Panc1 (cell line): ENCODE measurements around the gene CCDC34. TPM values are rescaled to one million over a fixed set of nuclear protein-coding genes. Genes with fewer than 3 reads are reported as not detected.
A peak's percentile ranks its signal among the peaks of the same experiment; 100 is the strongest.

Experiments used
- ATAC-seq: fragments of 200-7000 bp; cut with Tn5 transposase; 2 replicates; pipeline ENCODE4 v1.9.1; 2020; ENCODE audit warnings: mild to moderate bottlenecking, moderate library complexity
- BruUV-seq: library from RNA; stranded (reverse); fragments of 400-500 nt; replicated peaks from 2 replicates; lab custom pipeline; 2021; lab: Mats Ljungman, UMichigan
- CTCF ChIA-PET: fragments of 300-600 bp; sonication (Branson Sonifier 250); formaldehyde crosslinking; loops from one replicate; lab custom pipeline; 2022; ENCODE audit warnings: antibody characterized with exemption; lab: Charles Lee
- POLR2A ChIA-PET: fragments of 300-600 bp; sonication (Branson Sonifier 250); formaldehyde crosslinking; loops from one replicate; lab custom pipeline; 2022; ENCODE audit warnings: antibody characterized with exemption; lab: Charles Lee
- DNase-seq: peaks from one replicate; pipeline ENCODE4 v3.0.0-alpha.2; 2010; ENCODE audit warnings: low read depth, low spot score
- H3K27ac ChIP-seq: 2 replicates; pipeline ENCODE4 v1.5.1; 2011; ENCODE audit warnings: mild to moderate bottlenecking, low read length, inconsistent platforms
- H3K27me3 ChIP-seq: fragments of 200-500 bp; sonication (Bioruptor generic); 2 replicates; pipeline ENCODE4 v1.6.0; 2014; ENCODE audit warnings: low read length, inconsistent platforms; ENCODE audit not compliant: control insufficient read depth, insufficient read depth
- H3K36me3 ChIP-seq: fragments of 200-500 bp; sonication (Bioruptor generic); 2 replicates; pipeline ENCODE4 v1.5.1; 2014; ENCODE audit warnings: inconsistent platforms, mild to moderate bottlenecking, low read length, moderate library complexity; ENCODE audit not compliant: control insufficient read depth, insufficient read depth
- H3K4me1 ChIP-seq: 2 replicates; pipeline ENCODE4 v1.5.1; 2011; ENCODE audit warnings: inconsistent platforms, mild to moderate bottlenecking, low read length, moderate library complexity; ENCODE audit not compliant: control insufficient read depth, insufficient read depth
- H3K4me3 ChIP-seq, 2 experiments: 2 replicates each; pipeline ENCODE4 v1.5.1; 2011 to 2012; ENCODE audit warnings: low read depth in 2 of 2, low read length in 2 of 2, mild to moderate bottlenecking in 2 of 2, inconsistent platforms in 1 of 2, moderate library complexity in 1 of 2
- H3K9me3 ChIP-seq: fragments of 200-500 bp; sonication (Bioruptor generic); 2 replicates; pipeline ENCODE4 v1.5.1; 2014; ENCODE audit warnings: low read depth, mild to moderate bottlenecking, inconsistent platforms, low read length, moderate library complexity; ENCODE audit not compliant: control insufficient read depth, insufficient read depth
- CTCF ChIP-seq: fragments of 450-650 bp; IDR thresholded peaks from 2 replicates; pipeline ENCODE4 v1.5.1; 2017; ENCODE audit warnings: mild to moderate bottlenecking
- POLR2AphosphoS5 ChIP-seq: IDR thresholded peaks from 2 replicates; pipeline ENCODE4 v1.6.1; 2012; ENCODE audit warnings: mild to moderate bottlenecking, low read depth, low read length, moderate library complexity
- REST ChIP-seq, 2 experiments: IDR thresholded peaks; 2 replicates each; pipeline ENCODE4 v1.6.1; 2011 to 2012; ENCODE audit warnings: low read depth in 2 of 2, control low read depth in 1 of 2, low read length in 1 of 2, mild to moderate bottlenecking in 1 of 2, moderate library complexity in 1 of 2; ENCODE audit not compliant: insufficient read depth in 1 of 2
- SIN3A ChIP-seq: IDR thresholded peaks from 2 replicates; pipeline ENCODE4 v1.6.1; 2012; ENCODE audit warnings: low read depth, mild to moderate bottlenecking, low read length, moderate library complexity, borderline replicate concordance; ENCODE audit not compliant: insufficient read depth
- TCF7L2 ChIP-seq: IDR thresholded peaks from 2 replicates; pipeline ENCODE4 v1.6.1; 2011; ENCODE audit warnings: mild to moderate bottlenecking, low read depth, low read length, inconsistent platforms
- in situ Hi-C: cut with HindIII; loops from 2 replicates; pipeline ENCODE4 v1.10.0; 2016; ENCODE audit warnings: low sequenced_read_pairs, low pct_unique_long_range_greater_than_20kb
- intact Hi-C: fragments of 100-400 bp; cut with micrococcal nuclease; formaldehyde crosslinking; loops from one replicate; pipeline ENCODE4 v1.10.0; 2022; ENCODE audit not compliant: unreplicated experiment
- total RNA-seq: library from RNA; stranded (reverse); gene quantifications from one replicate; pipeline ENCODE4 v1.2.1, GENCODE V29; 2021; ENCODE audit not compliant: unreplicated experiment

The CCDC34 gene
- total RNA-seq, 1 experiment from 2014 or later, result 28.3 TPM

DNA sequence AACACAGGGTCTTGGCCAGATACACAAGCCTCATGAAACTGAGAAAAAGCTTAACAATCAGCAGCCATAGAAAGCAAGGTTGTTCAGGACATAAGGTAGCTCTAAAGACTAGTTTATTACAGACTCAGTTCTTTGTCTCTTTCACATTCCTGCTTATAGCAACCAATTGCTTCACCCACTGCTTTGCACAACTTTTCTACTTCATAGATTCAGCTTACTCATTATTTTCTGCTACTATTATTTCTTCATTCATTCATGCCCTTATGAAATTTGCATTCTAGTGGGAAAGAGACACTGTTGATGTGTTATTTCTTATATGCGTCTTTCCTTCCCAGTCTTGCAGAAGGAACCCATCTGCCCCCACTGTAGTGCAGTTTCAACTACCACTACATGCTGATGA, 4.7 kb downstream of the CCDC34 start:
- intact Hi-C loops (no loop called here), in situ Hi-C loops (no loop called here)
- CTCF ChIA-PET, result no interaction called here
- ATAC-seq (no peak), DNase-seq (no peak)
- TF ChIP-seq REST (IDR thresholded peaks at IDR 0.05; ENCODE audit: insufficient read depth in 1 of 2, low read depth in 2 of 2, low read length in 1 of 2), result no peak
- no peak for TF ChIP-seq TCF7L2
- TF ChIP-seq SIN3A, result no peak
- no peak for TF ChIP-seq POLR2AphosphoS5
- no peak for TF ChIP-seq CTCF
- no peaks in the 10 kb centered on the region for H3K27me3 ChIP-seq
- 0 out of 2 replicates have a peak, but pooled peaks cover 2% of the 10 kb centered on the region for H3K36me3 ChIP-seq
- H3K9me3 ChIP-seq, result no peaks in the 10 kb centered on the region
- H3K4me3 ChIP-seq, result no peak overlapping the region
- POLR2A ChIA-PET, result no interaction called here
- 0 out of 2 replicates have a peak overlapping the region, but pooled peaks have one; percentile 15 for H3K27ac ChIP-seq
- no TSS peak for BruUV-seq
- peaks cover 16% of the 10 kb centered on the region for H3K4me1 ChIP-seq

- POLR2A ChIA-PET, result no interaction called here
Observed at GRCh38 chr11:27357250-27357649, 5.8 kb downstream of the CCDC34 start.

More at GRCh38 chr11:27357250-27357649, 5.8 kb downstream of the CCDC34 start:
- DNase-seq (no peak), ATAC-seq (no peak)
- intact Hi-C loops (no loop called here), in situ Hi-C loops (no loop called here)
- Histone ChIP-seq H3K9me3 (no peaks in the 10 kb centered on the region), H3K36me3 (0 out of 2 replicates have a peak, but pooled peaks cover 2% of the 10 kb centered on the region), H3K4me1 (peaks cover 14% of the 10 kb centered on the region), H3K27ac (no peak overlapping the region), H3K4me3 (no peak overlapping the region), H3K27me3 (no peaks in the 10 kb centered on the region)
- CTCF ChIA-PET, result no interaction called here
- no TSS peak for BruUV-seq
- TF ChIP-seq TCF7L2, result no peak
- TF ChIP-seq POLR2AphosphoS5, result no peak
- TF ChIP-seq CTCF, result no peak
- TF ChIP-seq SIN3A, result no peak
- no peak for TF ChIP-seq REST (IDR thresholded peaks at IDR 0.05; ENCODE audit: insufficient read depth in 1 of 2, low read depth in 2 of 2, low read length in 1 of 2)
